NCI-H748 treated with DMSO at 0.1 percent for 48 hours (cell line): ENCODE measurements around the gene HIRIP3.
"Not testable (repeated sequence)": the region's sequence is repeated elsewhere in the genome, so short reads cannot be mapped to it uniquely, and the experiment has no call there.

Experiments
- DNase-seq: peaks from one replicate; lab custom pipeline; 2025; lab: John Stamatoyannopoulos, UW

HIRIP3 gene

DNA sequence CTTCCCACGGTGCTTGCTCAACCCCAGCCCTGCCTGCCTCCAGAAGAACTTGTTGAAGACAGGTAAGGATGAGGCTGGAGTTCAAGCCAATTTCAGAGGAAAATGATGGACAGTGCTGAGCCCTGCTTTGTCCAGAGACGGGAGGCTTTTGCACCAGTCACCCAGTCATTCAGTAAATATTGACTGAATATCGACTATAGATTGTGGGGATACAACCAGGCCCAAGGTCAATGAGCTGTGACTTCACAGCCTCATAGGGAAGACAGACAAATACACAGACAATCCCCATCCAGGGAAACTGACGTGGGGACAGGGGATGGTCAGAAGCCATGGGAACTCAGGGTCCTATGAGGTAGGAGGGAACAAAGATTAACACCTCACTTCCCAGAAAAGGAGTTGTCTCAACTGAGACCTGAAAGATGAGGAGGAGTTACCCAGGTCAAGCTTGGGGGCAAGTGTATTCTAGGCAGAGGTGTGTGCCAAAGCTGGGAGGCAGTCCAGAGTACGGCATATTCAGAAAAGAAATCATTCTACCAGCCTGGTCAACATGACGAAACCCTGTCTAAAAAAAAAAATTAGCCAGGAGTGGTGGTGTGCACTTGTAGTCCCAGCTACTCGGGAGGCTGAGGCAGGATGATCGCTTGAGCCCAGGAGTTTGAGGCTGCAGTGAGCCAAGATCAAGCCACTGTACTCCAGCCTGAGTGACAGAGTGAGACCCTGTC is 21.3 kb upstream of the HIRIP3 start:
- DNase-seq = no peak

DNA sequence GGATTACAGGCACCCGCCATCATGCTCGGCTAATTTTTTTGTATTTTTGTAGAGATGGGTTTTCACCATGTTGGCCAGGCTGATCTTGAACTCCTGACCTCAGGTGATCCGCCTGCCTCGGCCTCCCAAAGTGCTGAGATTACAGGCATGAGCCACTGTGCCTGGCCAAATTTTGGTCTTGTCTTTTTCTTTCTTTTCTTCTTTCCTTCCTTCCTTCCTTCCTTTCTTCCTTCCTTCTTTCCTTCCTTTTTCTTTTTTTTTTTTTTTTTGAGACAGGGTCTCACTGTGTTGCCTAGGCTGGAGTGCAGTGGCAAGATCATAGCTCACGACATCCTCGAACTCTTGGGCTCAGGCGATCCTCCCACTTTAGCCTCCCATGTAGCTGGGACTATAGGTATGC is 20.0 kb upstream of the HIRIP3 start:
- not testable (repeated sequence) for DNase-seq

DNA sequence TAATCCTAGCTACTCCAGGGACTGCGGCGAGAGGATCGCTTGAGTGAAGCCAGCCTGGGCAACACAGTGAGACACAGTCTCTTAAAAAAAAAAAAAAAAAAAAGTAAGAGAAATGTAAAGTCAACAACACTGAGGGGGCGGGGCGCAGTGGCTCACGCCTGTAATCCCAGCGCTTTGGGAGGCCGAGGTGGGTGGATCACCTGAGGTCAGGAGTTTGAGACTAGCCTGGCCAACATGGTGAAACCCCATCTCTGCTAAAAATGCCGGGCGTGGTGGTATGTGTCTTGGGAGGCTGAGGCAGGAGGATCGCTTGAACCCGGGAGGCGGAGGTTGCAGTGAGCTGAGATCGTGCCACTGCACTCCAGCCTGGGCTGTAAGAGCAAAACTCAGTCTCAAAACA is 17.2 kb upstream of the HIRIP3 start:
- DNase-seq = not testable (repeated sequence)

DNA sequence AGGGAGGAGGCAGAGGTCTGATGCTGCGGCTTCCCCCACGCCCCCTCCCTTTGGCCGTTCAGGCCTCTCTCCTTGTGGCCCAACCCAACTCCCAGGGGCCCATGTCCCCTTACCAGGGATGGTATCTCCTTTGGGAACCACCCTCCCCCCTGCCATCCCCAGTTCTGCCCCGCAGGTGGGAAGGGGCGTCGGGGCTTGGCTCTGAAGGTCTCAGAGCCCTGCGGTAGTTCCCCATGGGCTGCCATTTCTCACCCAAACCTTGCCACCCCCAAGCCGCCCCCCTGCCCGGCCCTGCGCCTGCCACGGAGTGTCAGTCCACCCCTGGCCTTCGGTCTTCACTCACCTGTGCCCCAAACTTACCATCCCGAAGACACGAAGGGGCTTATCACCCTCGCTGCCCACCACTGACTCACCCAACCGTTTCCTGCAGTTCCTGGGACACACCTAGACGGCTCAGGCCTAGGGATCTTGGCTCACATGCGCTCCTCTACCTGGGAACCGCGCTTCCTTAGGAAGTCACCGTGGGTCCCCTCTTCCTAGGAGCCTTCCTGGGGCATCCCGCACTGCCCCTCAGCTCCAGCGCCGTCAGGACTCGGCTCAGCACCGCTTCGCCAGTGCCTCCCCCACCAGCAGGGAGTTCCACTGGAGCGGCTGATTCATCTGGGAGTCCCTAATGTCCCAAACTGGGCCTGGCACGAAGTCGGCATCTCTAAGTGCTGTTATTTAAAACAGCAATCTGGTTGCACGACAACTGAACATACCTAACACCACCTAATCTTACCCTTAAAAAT is 16.5 kb upstream of the HIRIP3 start:
- DNase-seq = no peak

DNA sequence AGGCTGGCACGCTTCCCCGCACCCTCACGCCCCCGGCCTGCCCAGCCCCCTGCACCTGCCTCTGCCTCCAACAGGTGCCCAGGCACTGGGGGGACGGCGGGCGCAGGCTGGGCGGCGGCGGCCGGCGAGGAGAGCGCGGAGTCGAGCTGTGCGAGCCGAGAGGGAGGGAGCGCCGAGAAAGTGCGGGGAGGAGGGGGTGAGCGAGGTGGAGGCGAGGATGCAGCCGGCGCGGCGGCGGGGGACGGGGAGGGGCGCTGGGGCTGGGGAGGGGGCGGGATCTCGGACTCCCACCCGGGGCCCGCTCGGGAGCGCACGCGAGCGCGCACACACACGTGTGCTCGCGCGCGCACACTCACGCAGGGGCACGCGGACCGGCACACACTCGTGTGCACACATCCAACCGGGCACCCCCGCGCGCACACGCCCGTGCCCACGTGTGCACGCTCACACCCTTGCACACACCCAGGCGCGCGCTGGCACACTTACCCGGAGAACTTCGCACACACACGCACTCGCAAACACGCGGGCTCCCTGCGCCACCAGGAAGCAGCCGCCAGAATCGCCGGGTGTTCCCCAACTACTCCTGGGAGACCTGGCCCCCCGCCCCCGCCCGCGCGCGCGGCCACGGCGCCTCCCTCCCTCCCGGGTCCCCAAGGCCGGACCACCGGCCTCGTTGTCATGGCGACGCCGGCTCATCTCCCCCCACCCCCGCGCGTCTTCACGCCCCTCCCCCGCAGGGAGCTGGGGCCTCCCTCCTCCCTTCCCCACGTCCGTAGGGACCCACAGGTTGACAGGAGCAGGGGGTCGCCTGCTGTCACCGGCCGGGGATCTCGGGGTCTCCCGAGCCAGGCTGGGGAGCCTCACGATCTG is 15.7 kb upstream of the HIRIP3 start, which contains the start of gene DOC2A:
Gene DOC2A, minus strand, starts transcription at position 184 of the 870 bp plus-strand sequence. CDS start 805 bp downstream, outside the sequence.
- peak; percentile 4 for DNase-seq

DNA sequence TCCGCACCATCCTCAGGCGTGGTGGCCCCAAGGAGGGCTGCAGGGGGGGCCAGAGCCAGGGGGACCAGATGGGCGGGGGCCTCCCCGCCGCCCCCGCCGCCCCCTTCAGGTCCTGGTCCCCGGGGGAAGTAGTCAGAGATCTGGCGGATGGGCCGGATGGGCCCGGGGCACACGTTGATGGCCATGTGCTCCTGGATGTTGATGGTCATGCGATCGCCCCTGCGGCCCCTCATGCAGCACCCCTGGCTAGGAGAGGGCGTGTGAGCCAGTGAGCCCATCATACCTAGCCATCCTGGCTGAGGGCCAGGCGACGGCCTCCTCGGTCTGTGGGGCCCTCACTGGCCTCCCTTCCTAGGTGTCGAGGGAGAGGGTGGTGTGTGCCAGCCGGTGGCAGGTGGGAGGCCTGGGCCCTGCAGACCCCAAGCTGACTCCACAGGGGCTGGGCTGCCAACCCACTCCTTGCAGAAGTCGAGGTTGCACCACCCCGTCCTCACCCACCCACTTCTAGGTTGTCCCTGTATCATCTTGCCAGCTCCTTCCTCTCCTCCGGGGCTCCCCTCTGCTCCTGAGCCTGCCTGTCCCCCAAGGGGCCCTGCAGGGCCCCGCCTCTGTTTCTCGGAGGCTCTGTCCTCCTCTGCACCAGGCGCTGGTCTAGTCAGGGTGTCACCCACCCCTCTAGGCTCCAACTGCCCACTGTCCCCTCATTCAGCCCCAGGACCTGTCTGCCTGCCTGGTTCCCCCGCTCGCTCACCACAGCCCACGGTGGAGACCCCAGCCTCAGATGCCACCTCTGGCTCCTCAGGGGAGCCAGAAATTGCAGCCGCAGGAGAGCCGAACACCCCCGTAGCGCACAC is 14.8 kb upstream of the HIRIP3 start:
- DNase-seq = no peak

DNA sequence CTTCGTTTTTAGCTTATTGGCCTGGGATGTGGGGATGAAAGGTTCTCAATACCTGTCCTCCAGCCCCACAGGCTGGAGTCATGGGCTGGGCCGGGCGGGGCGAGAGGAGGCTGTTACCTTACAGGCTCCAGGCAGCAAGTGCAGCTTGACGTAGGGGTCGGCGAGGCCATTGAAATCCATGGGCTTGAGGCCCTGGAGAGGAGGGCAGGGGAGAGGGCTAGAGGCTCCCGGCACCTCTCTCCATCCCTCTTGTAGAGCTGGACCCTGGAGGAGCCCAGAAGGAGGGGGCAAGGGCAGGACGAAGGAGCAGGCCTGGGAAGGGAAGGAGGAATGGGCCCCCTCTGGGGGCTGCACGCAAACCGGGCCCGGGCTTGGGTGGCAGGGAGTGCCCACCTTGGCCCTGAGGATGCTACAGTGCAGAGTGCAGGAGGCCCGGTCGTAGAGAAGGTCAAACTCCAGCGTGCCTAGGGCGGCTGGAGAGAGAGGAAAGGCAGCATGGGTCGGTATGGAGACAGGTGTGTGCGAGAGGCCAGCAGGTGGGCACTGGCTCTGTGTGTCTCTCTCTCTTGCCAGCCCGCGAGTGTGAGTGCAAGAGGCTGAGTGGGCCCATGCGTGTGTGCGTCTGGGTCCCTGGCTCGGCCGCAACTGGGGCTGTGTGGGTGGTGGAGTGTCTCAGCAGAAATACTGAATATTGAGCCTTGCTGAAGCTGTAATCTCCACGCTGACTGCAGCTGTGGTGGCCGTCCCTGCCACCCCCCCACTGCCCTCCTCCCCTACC is 13.9 kb upstream of the HIRIP3 start:
- DNase-seq = no peak

DNA sequence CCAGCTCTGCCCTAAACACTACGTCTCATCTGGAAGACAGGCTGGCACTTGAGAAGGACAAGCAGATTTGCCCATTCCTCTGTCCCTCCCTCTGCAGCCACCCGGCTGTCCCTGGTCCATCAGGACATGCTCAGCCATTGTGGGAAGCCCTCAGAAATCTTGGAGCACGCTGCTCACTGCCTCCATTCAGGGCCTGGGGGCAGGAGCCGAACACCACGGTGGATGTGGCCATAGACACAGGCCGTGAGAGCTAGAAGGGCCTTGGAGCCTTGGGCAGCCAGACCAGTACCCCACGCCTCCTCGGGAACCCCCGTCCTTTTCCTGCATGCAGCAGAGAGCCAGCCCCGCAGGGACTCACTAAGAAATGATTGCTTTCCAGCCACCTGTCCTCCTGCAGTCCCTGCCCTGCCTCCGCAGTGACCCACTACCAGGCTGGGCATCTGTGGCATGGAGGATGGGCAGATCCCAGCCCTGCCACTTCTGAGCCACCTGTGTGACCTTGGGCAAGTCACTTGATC is 12.0 kb upstream of the HIRIP3 start:
- DNase-seq = no peak

DNA sequence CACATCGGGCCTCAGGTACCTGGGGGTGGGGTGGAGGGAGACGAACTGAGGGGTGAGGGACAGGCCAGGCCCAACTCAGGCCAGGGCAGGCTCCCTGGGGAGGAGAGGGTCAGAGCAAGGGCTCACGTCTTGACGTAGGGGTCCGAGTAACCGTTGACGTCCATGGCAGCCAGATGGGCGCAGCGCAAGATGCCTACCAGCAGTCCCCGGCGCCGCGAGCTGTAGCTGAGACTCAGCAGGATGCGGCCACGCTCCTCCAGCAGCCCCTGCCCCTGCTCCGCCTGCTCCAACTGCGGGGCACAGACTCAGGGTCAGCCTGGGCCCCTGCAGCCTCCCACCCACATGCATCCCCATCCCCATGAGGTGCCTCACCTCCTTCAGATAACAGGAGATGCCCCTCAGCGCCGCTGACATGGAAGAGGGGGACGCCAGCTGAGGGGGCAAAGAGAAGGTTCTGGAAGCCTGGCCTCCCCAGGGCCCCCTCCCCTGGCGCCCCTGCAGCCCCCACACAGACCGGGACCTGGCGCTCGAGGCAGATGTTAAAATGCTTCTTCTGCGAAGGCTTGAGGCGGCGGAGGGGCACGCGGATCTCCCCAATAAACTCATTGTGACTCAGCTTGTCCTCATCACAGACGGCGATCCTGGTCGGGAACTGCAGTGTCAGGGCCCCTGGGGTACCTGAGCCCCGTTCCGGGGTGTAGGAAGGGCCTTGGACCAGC is 11.4 kb upstream of the HIRIP3 start:
- DNase-seq = no peak

DNA sequence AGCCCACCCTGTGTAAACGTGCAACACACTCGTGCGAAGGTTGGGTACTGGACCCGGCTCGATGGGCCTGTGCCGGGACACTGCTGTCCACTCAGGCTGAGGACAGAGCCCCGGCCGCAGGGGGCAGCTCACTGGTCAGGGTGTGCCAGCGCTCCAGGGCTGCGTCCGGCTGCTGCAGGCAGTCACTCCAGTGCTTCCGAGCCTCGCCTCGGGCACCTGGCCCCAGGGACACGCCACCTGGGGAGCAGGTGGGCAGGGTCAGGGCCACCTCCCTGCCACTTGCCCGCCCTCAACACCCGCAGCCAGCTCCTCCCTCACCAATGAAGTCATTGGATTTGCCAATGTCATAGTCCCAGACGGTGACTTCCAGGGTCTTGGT is 10.7 kb upstream of the HIRIP3 start:
- no peak for DNase-seq

DNA sequence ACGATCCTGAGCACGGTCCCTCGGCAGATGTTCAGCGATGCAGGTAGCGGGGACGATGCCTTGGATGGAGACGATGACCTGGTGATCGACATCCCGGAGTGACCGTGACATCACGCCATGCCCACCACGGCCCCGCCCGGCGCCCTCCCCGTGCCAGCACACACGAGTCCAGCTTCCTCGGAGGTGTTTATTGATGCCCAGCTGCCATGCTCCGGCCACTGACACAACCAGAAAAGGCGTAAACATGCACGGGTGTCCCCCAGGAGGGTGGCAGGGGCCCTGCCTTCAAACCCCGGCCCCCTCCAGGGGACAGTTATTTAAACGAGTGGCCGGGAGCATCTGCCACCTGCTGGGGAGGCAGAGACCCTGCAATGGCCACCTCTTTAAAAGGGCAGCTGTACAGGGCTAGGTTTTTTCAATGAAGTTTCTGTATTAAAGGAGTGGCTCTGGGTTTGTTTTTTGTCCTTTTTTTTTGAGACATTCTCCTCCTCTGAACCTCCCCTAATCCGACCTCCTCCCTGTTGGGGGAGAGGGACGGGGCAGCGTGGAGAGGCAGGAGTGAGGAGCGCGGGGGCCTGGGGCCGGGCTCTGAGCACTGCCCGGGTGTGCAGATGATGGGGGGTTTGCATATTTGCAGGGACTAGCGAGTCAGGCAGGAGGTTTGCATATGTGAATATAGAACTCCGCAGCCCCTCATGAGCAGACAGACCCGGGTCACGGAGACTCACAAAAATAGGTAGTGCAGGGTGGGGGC is 10.1 kb upstream of the HIRIP3 start:
- no peak for DNase-seq

DNA sequence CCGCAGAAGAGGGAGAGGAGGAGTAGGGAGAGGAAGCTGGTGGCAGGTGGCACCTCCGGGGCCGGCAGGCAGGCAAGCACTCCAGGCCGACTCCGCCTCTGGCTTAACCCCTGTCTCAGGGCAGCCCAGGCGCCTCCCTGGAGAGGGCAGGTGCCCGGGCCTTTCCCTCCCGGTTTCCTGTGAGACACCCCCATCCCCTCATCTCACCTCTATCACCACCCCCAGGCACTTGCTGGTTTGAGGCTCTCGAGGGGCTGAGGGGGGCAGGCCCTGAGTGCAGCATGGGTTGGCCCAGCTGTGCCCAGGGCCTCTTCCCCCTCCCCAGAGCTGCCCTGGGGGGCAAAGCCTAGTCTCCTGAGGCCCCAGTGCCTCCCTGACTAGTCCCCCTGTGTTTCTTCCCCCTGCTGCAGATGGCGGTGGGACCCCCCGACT is 9.4 kb upstream of the HIRIP3 start:
- no peak for DNase-seq

DNA sequence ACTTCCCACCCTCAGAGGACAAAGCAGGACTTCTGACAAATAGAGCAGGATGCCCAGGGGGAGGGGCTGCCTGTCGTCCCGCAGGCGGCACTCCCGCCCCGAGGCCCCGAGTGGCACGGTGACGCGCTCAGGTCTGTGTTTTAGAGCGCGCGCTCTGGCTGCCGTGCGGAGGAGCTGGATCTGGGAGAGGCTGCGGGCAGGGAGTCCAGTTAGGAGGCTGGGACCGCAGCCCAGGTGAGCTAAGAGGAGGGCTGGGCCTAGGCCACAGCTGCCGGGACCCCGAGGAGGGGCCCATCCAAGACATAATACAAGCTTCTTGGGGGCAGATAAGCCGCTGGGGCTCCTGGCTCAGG is 9.0 kb upstream of the HIRIP3 start:
- no peak for DNase-seq

DNA sequence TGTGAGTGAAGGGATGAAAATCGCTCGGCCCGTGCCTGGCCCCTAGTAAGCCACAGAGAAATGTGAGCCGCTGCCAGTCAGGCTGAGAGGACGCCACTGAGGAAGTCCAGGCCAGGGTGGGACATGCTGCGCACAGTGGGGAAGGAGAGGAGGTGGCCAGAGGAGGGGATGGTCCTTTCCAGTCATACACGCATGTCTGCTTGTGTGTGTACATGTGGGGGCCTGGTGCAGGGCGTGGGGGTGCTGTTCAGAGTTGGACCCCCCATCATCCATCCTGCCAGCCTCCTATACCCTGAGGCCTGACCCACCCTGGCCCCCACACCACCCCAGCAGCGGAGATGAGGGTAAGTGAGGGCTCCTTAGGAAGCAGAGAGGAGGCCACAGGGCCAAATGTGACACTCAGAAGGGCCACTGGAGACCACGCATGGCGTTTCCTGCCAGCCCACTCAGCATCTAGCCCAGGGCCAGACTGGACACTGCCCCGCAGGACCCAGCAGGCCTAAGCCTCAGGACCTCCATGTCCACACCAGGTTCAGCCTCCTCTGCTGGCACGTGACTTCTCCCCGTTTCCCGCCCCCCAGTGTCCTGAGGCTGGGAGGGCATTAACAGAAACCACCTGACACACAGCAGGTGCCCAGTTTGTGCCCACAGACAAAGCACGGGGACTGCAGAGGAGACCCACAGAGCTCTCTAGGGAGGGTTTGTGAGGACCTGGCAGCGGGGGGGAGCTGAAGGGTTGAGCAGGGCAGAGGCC is 8.4 kb upstream of the HIRIP3 start:
- no peak for DNase-seq

DNA sequence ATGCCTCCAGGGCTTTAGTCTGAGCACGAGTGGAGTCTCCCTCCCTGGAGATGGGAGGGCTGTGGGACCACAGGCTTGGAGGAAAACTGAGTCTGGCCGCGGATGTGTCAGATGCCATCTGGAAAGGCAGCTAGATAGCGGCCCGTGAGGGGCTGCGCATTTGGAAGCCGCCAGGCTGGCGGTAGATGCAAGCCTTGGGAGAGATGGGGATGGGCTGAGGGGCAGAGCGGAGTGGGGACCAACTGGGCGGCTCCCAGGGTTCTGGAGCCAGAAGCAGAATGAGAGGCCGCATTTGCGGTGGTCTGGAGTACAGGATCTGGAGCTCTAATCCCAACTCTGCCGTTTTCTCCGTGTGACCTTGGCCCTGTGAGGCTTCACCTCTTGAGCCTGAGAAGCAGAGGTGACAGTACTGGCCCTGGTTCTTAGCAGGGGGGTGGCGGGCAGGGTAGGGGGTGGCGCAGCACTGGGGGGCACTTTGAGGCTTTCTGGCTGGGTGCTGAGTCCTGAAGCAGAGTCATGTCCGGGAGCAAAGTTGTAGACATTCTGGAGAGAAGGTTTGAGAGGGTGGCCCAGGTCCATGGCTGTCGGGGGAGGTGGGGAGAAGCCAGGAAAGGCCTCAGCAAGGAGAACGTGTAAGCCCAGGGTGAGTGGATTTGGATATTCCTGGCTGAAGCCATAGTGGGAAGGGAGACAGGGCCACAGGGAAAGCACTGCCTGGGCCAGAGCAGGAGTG is 7.4 kb upstream of the HIRIP3 start:
- no peak for DNase-seq

DNA sequence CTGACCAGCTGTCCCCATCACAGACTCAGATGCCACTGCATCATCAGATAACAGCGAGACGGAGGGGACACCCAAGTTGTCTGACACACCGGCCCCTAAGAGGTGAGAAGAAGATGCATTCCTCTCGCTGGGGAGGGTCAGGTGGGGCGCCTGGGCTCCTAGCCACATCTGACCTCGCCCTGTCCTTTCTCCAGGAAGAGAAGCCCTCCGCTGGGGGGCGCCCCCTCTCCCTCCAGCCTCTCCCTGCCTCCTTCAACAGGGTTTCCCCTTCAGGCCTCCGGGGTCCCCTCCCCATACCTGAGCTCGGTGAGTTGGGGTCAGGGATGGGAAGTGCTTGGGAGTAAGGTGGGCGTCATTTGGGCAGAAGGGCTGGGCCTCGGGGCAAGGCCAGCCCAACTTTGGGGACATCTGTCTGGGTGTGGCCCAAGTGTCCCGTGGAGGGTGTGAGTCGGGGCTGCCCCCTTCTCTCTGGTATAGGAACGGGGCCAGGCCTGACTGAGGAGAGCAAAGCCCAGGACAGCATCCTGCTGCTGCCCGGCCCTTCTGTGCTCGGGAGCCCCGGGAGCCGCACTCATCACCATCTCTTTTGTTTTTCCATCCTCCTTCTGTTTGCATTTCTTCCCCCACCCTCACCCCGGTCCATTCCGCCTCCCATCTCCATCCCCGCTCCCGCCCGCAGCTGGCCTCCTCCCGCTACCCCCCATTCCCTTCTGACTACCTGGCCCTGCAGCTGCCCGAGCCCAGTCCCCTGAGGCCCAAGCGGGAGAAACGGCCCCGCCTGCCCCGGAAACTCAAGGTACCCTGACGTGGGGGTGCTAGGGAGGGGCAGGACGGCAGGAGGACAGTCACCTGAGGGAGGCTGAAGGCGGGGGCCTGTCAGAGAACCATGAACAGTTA is 5.6 kb upstream of the HIRIP3 start:
- DNase-seq = no peak

DNA sequence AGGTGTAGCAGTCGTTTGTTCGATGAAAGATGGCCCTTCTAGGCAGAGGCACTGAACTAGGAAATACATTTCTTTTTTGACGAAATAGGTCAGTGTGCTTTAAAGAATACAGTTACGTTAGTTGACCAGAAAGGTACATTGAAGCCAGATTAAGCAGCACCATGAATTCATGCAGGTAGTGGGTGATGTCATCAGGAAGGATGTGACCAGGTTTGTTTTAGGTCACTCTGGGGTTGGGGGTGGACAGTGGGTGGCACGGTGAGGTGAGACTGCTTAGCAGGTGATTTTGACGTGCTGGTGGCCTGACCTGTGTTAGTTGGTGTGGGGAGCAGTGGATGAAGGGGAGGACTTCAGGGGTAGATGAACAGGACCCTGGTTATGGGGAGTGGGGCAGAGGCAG is 4.2 kb upstream of the HIRIP3 start:
- no peak for DNase-seq
